Activated naive CD8-positive, alpha-beta T cell treated with anti-CD3 and anti-CD28 coated beads, Interleukin-2, amount 10 ng/mL, durations not matched to agents 7 days and 5 days (primary cell): ENCODE results near the gene ATP2C2. TPM values are rescaled to one million over a fixed set of nuclear protein-coding genes. Genes with fewer than 3 reads are reported as not detected.
"Not testable (repeated sequence)": the region's sequence is repeated elsewhere in the genome, so short reads cannot be mapped to it uniquely, and the experiment has no call there.

ENCODE experiments used
- ATAC-seq: fragments of 150-1000 bp; cut with Tn5 transposase; one replicate; pipeline ENCODE4 v1.10.0; 2021; ENCODE audit warnings: low read depth, moderate library complexity
- POLR2A ChIA-PET: fragments of 350-600 bp; sonication (Branson Sonifier 250); formaldehyde crosslinking; loops from one replicate; lab custom pipeline; 2021; ENCODE audit warnings: antibody characterized with exemption; lab: Charles Lee
- DNase-seq: peaks from one replicate; pipeline ENCODE4 v3.0.0; 2021
- H3K27ac Mint-ChIP-seq: one replicate; pipeline ENCODE4 v1.8.0; 2022; ENCODE audit warnings: mild to moderate bottlenecking, mixed read lengths
- H3K27me3 Mint-ChIP-seq: one replicate; pipeline ENCODE4 v1.8.0; 2022; ENCODE audit warnings: mild to moderate bottlenecking, moderate library complexity, mixed read lengths
- H3K36me3 Mint-ChIP-seq: one replicate; pipeline ENCODE4 v1.8.0; 2021; ENCODE audit warnings: mild to moderate bottlenecking, mixed read lengths
- H3K4me1 Mint-ChIP-seq: one replicate; pipeline ENCODE4 v1.8.0; 2021; ENCODE audit warnings: mixed read lengths
- H3K4me3 Mint-ChIP-seq: one replicate; pipeline ENCODE4 v1.8.0; 2022; ENCODE audit warnings: mild to moderate bottlenecking, moderate library complexity, mixed read lengths
- H3K9me3 Mint-ChIP-seq: one replicate; pipeline ENCODE4 v1.8.0; 2021; ENCODE audit warnings: mixed read lengths
- total RNA-seq, 2 experiments: library from RNA; stranded (reverse); gene quantifications; one replicate each; pipeline ENCODE4 v1.2.3, GENCODE V29; 2021

ATP2C2 gene
- total RNA-seq, 2 experiments from 2014 or later = not detected

GRCh38 chr16:84416407-84417321, 48.3 kb downstream of the ATP2C2 start:
- DNase-seq (no peak), ATAC-seq (no peak)
- no peak overlapping the region for H3K27ac Mint-ChIP-seq
- no peaks in the 10 kb centered on the region for H3K9me3 Mint-ChIP-seq
- H3K4me3 Mint-ChIP-seq = no peak overlapping the region
- no peaks in the 10 kb centered on the region for H3K36me3 Mint-ChIP-seq
- peaks cover 7% of the 10 kb centered on the region for H3K27me3 Mint-ChIP-seq
- H3K4me1 Mint-ChIP-seq = peaks cover 3% of the 10 kb centered on the region
- POLR2A ChIA-PET = interaction anchor here (0.6 kb wide), 1 partner anchor 126 kb away, joined by 7 read pairs; no protein-coding TSS in a partner anchor

GRCh38 chr16:84418056-84418849, 49.9 kb downstream of the ATP2C2 start:
- no peaks in the 10 kb centered on the region for H3K36me3 Mint-ChIP-seq
- ATAC-seq = no peak
- POLR2A ChIA-PET = no interaction called here
- H3K4me1 Mint-ChIP-seq = peaks cover 3% of the 10 kb centered on the region
- H3K4me3 Mint-ChIP-seq = no peak overlapping the region
- H3K9me3 Mint-ChIP-seq = no peaks in the 10 kb centered on the region
- H3K27me3 Mint-ChIP-seq = peaks cover 7% of the 10 kb centered on the region
- H3K27ac Mint-ChIP-seq = no peak overlapping the region
- DNase-seq = no peak

- Mint-ChIP-seq H3K27me3 (peaks cover 3% of the 10 kb centered on the region), H3K27ac (no peak overlapping the region), H3K36me3 (peaks cover 2% of the 10 kb centered on the region), H3K4me1 (peaks cover 3% of the 10 kb centered on the region), H3K9me3 (peaks cover 5% of the 10 kb centered on the region), H3K4me3 (no peak overlapping the region)
- DNase-seq = no peak
- no peak for ATAC-seq
- POLR2A ChIA-PET = no interaction called here
These were observed 51.4 kb downstream of the ATP2C2 start for GRCh38 chr16:84419730-84420129.

- H3K27ac Mint-ChIP-seq, H3K4me1 Mint-ChIP-seq, ATAC-seq, H3K9me3 Mint-ChIP-seq, H3K36me3 Mint-ChIP-seq, POLR2A ChIA-PET, H3K27me3 Mint-ChIP-seq, H3K4me3 Mint-ChIP-seq, DNase-seq: not testable (repeated sequence)
These were observed 52.2 kb downstream of the ATP2C2 start for GRCh38 chr16:84420556-84420955.

- ATAC-seq (no peak), DNase-seq (no peak)
- Mint-ChIP-seq H3K36me3 (peaks cover 2% of the 10 kb centered on the region), H3K9me3 (peaks cover 5% of the 10 kb centered on the region), H3K4me3 (no peak overlapping the region), H3K27me3 (peaks cover 2% of the 10 kb centered on the region), H3K4me1 (peaks cover 3% of the 10 kb centered on the region), H3K27ac (no peak overlapping the region)
- POLR2A ChIA-PET = interaction anchor here (0.6 kb wide), 1 partner anchor 51 kb away, joined by 3 read pairs; no protein-coding TSS in a partner anchor
These were observed 53.0 kb downstream of the ATP2C2 start for GRCh38 chr16:84421081-84421937.

- ATAC-seq (no peak), DNase-seq (no peak)
- H3K27me3 Mint-ChIP-seq = peaks cover 5% of the 10 kb centered on the region
These were observed 53.5 kb downstream of the ATP2C2 start for GRCh38 chr16:84421938-84422220.

GRCh38 chr16:84423416-84423837, 55.1 kb downstream of the ATP2C2 start:
- H3K4me1 Mint-ChIP-seq = peaks cover 3% of the 10 kb centered on the region
- peaks cover 5% of the 10 kb centered on the region for H3K27me3 Mint-ChIP-seq
- no peak overlapping the region for H3K27ac Mint-ChIP-seq
- no peak overlapping the region for H3K4me3 Mint-ChIP-seq
- ATAC-seq = peak; percentile 70
- POLR2A ChIA-PET = no interaction called here
- peaks cover 2% of the 10 kb centered on the region for H3K36me3 Mint-ChIP-seq
- DNase-seq = no peak
- H3K9me3 Mint-ChIP-seq = peaks cover 5% of the 10 kb centered on the region

More at GRCh38 chr16:84421938-84422220, 53.5 kb downstream of the ATP2C2 start:
- Mint-ChIP-seq H3K4me1 (peaks cover 3% of the 10 kb centered on the region), H3K36me3 (peaks cover 2% of the 10 kb centered on the region), H3K4me3 (no peak overlapping the region), H3K27ac (no peak overlapping the region), H3K9me3 (peaks cover 5% of the 10 kb centered on the region)
- POLR2A ChIA-PET = no interaction called here

GRCh38 chr16:84425696-84426095, 57.4 kb downstream of the ATP2C2 start:
- Mint-ChIP-seq H3K27ac (no peak overlapping the region), H3K4me3 (no peak overlapping the region), H3K36me3 (peaks cover 2% of the 10 kb centered on the region), H3K27me3 (peaks cover 5% of the 10 kb centered on the region), H3K9me3 (peaks cover 5% of the 10 kb centered on the region), H3K4me1 (no peaks in the 10 kb centered on the region)
- POLR2A ChIA-PET = no interaction called here
- DNase-seq (no peak), ATAC-seq (no peak)

GRCh38 chr16:84426804-84427203, 58.5 kb downstream of the ATP2C2 start:
- POLR2A ChIA-PET = no interaction called here
- no peak for ATAC-seq
- peaks cover 5% of the 10 kb centered on the region for H3K27me3 Mint-ChIP-seq
- H3K9me3 Mint-ChIP-seq = peaks cover 5% of the 10 kb centered on the region
- H3K27ac Mint-ChIP-seq = no peak overlapping the region
- no peak for DNase-seq
- no peaks in the 10 kb centered on the region for H3K4me1 Mint-ChIP-seq
- peaks cover 2% of the 10 kb centered on the region for H3K36me3 Mint-ChIP-seq
- H3K4me3 Mint-ChIP-seq = no peak overlapping the region

GRCh38 chr16:84427553-84427952, 59.2 kb downstream of the ATP2C2 start:
- Mint-ChIP-seq H3K27me3 (peaks cover 5% of the 10 kb centered on the region), H3K9me3 (peaks cover 5% of the 10 kb centered on the region), H3K36me3 (peaks cover 2% of the 10 kb centered on the region), H3K27ac (no peak overlapping the region), H3K4me3 (no peak overlapping the region), H3K4me1 (no peaks in the 10 kb centered on the region)
- no peak for ATAC-seq
- no peak for DNase-seq
- POLR2A ChIA-PET = no interaction called here

- DNase-seq (no peak), ATAC-seq (no peak)
- no peaks in the 10 kb centered on the region for H3K9me3 Mint-ChIP-seq
- H3K4me1 Mint-ChIP-seq = no peaks in the 10 kb centered on the region
- peaks cover 7% of the 10 kb centered on the region for H3K27me3 Mint-ChIP-seq
- POLR2A ChIA-PET = no interaction called here
- no peak overlapping the region for H3K4me3 Mint-ChIP-seq
- no peaks in the 10 kb centered on the region for H3K36me3 Mint-ChIP-seq
- no peak overlapping the region for H3K27ac Mint-ChIP-seq
These were observed 62.5 kb downstream of the ATP2C2 start for GRCh38 chr16:84430860-84431259.

- H3K4me1 Mint-ChIP-seq = no peaks in the 10 kb centered on the region
- DNase-seq (no peak), ATAC-seq (no peak)
- no peak overlapping the region for H3K27ac Mint-ChIP-seq
- POLR2A ChIA-PET = no interaction called here
- peaks cover 3% of the 10 kb centered on the region for H3K27me3 Mint-ChIP-seq
- no peaks in the 10 kb centered on the region for H3K9me3 Mint-ChIP-seq
- H3K4me3 Mint-ChIP-seq = no peak overlapping the region
- H3K36me3 Mint-ChIP-seq = no peaks in the 10 kb centered on the region
These were observed 66.5 kb downstream of the ATP2C2 start for GRCh38 chr16:84434800-84435199.

- H3K27ac Mint-ChIP-seq = no peak overlapping the region
- ATAC-seq = no peak
- no peaks in the 10 kb centered on the region for H3K36me3 Mint-ChIP-seq
- H3K27me3 Mint-ChIP-seq = peaks cover 3% of the 10 kb centered on the region
- POLR2A ChIA-PET = no interaction called here
- H3K9me3 Mint-ChIP-seq = no peaks in the 10 kb centered on the region
- H3K4me1 Mint-ChIP-seq = no peaks in the 10 kb centered on the region
- H3K4me3 Mint-ChIP-seq = no peak overlapping the region
- no peak for DNase-seq
These were observed 67.9 kb downstream of the ATP2C2 start for GRCh38 chr16:84436196-84436595.
